ENCODE data around the gene CLC.

CLC gene

GRCh38 chr19:39684267-39684666 lies 53.6 kb downstream of the CLC start:
- H3K4me3 ChIP-seq (ENCODE audit: low read depth, low read length): no peak overlapping the region
- DNase-seq (ENCODE audit: low read depth): no peak
- no peak for TF ChIP-seq POLR2A (IDR thresholded peaks at IDR 0.05; ENCODE audit: extremely low read depth, insufficient read length)
- no peak for TF ChIP-seq MYC (IDR thresholded peaks at IDR 0.05; ENCODE audit: low read depth, low read length)
- no peak for TF ChIP-seq MAX (IDR thresholded peaks at IDR 0.05; ENCODE audit: low read depth, low read length)
- no peak for TF ChIP-seq CTCF (IDR thresholded peaks at IDR 0.05; ENCODE audit: low read depth, low read length)

GRCh38 chr19:39681416-39681815 lies 56.4 kb downstream of the CLC start:
- no peak for DNase-seq (ENCODE audit: low read depth)
- no peak overlapping the region for H3K4me3 ChIP-seq (ENCODE audit: low read depth, low read length)
- TF ChIP-seq POLR2A (IDR thresholded peaks at IDR 0.05; ENCODE audit: extremely low read depth, insufficient read length) (no peak), CTCF (IDR thresholded peaks at IDR 0.05; ENCODE audit: low read depth, low read length) (no peak), MAX (IDR thresholded peaks at IDR 0.05; ENCODE audit: low read depth, low read length) (no peak), MYC (IDR thresholded peaks at IDR 0.05; ENCODE audit: low read depth, low read length) (no peak)

Measured in NB4 (cell line).